ENCODE data around the gene SLC4A1AP. TPM values are rescaled to one million over a fixed set of nuclear protein-coding genes. Genes with fewer than 3 reads are reported as not detected.

SLC4A1AP gene
- total RNA-seq, 1 experiment from 2014 or later: 19.8 TPM

DNA sequence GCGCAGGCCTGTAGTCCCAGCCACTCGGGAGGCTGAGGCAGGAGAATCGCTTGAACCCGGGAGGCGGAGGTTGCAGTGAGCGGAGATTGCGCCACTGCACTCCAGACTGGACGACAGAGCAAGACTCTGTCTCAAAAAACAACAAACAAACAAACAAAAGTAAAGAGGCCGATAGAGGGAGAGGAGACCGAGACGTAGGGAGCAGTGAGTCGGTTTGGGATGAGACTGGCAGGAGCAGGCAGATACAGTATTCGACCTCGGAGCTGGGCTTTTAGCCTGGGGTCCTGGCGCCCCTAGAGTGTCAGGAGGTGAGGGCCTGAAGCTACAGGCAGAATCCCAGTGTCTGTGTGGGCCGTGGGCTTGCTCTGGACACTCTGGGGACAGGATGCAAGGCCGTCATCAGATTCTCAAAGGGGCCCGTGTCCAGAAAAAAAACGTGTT lies 51.2 kb downstream of the SLC4A1AP start:
- Histone ChIP-seq H3K27me3 (ENCODE audit: insufficient read depth, low read length) (no peaks in the 10 kb centered on the region), H3K79me2 (ENCODE audit: insufficient read depth, low read length) (no peaks in the 10 kb centered on the region), H3K36me3 (ENCODE audit: control insufficient read depth in 1 of 2, insufficient read depth in 2 of 2, low read length in 2 of 2) (no peaks in the 10 kb centered on the region), H3K9ac (ENCODE audit: low read length) (peak overlapping the region; percentile 69), H3K9me2 (ENCODE audit: insufficient read depth) (no peaks in the 10 kb centered on the region), H3K27ac (ENCODE audit: low read depth, low read length) (peak overlapping the region; percentile 45), H3K9me3 (ENCODE audit: control insufficient read depth in 1 of 2, insufficient read depth in 1 of 2, low read depth in 1 of 2, low read length in 2 of 2) (no peaks in the 10 kb centered on the region), H3K4me1 (ENCODE audit: control insufficient read depth in 1 of 2, insufficient read depth in 2 of 2, low read length in 2 of 2) (peaks cover 15 to 54% of the 10 kb centered on the region in 2 experiments), H3K4me3 (replicated peaks in 1 of 2; ENCODE audit: low read depth in 1 of 2, low read length in 2 of 2) (peak overlapping the region; percentile 42 to 58), H4K20me1 (ENCODE audit: insufficient read depth) (no peaks in the 10 kb centered on the region), H3K4me2 (ENCODE audit: low read length) (peak overlapping the region; percentile 80), H2AFZ (ENCODE audit: low read depth, low read length, poor library complexity, severe bottlenecking) (no peak overlapping the region)
- no peak for TF ChIP-seq CEBPB (IDR thresholded peaks at IDR 0.05; ENCODE audit: low read depth)
- TF ChIP-seq, protein P1, sequence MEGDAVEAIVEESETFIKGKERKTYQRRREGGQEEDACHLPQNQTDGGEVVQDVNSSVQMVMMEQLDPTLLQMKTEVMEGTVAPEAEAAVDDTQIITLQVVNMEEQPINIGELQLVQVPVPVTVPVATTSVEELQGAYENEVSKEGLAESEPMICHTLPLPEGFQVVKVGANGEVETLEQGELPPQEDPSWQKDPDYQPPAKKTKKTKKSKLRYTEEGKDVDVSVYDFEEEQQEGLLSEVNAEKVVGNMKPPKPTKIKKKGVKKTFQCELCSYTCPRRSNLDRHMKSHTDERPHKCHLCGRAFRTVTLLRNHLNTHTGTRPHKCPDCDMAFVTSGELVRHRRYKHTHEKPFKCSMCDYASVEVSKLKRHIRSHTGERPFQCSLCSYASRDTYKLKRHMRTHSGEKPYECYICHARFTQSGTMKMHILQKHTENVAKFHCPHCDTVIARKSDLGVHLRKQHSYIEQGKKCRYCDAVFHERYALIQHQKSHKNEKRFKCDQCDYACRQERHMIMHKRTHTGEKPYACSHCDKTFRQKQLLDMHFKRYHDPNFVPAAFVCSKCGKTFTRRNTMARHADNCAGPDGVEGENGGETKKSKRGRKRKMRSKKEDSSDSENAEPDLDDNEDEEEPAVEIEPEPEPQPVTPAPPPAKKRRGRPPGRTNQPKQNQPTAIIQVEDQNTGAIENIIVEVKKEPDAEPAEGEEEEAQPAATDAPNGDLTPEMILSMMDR (IDR thresholded peaks at IDR 0.05 in 2 of 3, conservative IDR thresholded peaks at IDR 0.05 in 1 of 3; ENCODE audit: borderline replicate concordance in 1 of 3, insufficient read depth in 1 of 3, low read depth in 2 of 3, low read length in 2 of 3): no peak
- no peak for TF ChIP-seq SRF (IDR thresholded peaks at IDR 0.05; ENCODE audit: low read depth)
- TF ChIP-seq ELF1 (IDR thresholded peaks at IDR 0.05; ENCODE audit: borderline replicate concordance, low read depth): no peak
- TF ChIP-seq REST (IDR thresholded peaks at IDR 0.05; ENCODE audit: low read depth): no peak
- no peak for TF ChIP-seq CBX3 (IDR thresholded peaks at IDR 0.05; ENCODE audit: low read depth)
- TF ChIP-seq ZNF274 (IDR thresholded peaks at IDR 0.05; ENCODE audit: low read depth, low read length): no peak
- no peak for TF ChIP-seq YY1 (IDR thresholded peaks at IDR 0.05; ENCODE audit: extremely low read depth, insufficient replicate concordance, low read depth, low read length)
- no peak for TF ChIP-seq POLR2AphosphoS5 (IDR thresholded peaks at IDR 0.05; ENCODE audit: low read depth, low read length)
- TF ChIP-seq, protein P2, sequence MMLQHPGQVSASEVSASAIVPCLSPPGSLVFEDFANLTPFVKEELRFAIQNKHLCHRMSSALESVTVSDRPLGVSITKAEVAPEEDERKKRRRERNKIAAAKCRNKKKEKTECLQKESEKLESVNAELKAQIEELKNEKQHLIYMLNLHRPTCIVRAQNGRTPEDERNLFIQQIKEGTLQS (IDR thresholded peaks at IDR 0.05): no peak
- TF ChIP-seq JUND (IDR thresholded peaks at IDR 0.05): no peak
- TF ChIP-seq ZFX (IDR thresholded peaks at IDR 0.05): no peak
- TF ChIP-seq EGR1 (IDR thresholded peaks at IDR 0.05; ENCODE audit: low read depth): no peak
- TF ChIP-seq, protein P3, sequence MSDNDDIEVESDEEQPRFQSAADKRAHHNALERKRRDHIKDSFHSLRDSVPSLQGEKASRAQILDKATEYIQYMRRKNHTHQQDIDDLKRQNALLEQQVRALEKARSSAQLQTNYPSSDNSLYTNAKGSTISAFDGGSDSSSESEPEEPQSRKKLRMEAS (IDR thresholded peaks at IDR 0.05): no peak
- TF ChIP-seq TCF7L2 (IDR thresholded peaks at IDR 0.05; ENCODE audit: borderline replicate concordance, extremely low read depth, insufficient read depth, insufficient read length): no peak
- TF ChIP-seq EZH2 (IDR thresholded peaks at IDR 0.05): no peak
- TF ChIP-seq, protein P4, sequence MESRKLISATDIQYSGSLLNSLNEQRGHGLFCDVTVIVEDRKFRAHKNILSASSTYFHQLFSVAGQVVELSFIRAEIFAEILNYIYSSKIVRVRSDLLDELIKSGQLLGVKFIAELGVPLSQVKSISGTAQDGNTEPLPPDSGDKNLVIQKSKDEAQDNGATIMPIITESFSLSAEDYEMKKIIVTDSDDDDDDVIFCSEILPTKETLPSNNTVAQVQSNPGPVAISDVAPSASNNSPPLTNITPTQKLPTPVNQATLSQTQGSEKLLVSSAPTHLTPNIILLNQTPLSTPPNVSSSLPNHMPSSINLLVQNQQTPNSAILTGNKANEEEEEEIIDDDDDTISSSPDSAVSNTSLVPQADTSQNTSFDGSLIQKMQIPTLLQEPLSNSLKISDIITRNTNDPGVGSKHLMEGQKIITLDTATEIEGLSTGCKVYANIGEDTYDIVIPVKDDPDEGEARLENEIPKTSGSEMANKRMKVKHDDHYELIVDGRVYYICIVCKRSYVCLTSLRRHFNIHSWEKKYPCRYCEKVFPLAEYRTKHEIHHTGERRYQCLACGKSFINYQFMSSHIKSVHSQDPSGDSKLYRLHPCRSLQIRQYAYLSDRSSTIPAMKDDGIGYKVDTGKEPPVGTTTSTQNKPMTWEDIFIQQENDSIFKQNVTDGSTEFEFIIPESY (IDR thresholded peaks at IDR 0.05; ENCODE audit: extremely low read depth, insufficient replicate concordance, low read length): no peak
- TF ChIP-seq EZH2phosphoT487 (IDR thresholded peaks at IDR 0.05; ENCODE audit: borderline replicate concordance): no peak
- no peak for TF ChIP-seq SIN3A (IDR thresholded peaks at IDR 0.05; ENCODE audit: low read depth)
- TF ChIP-seq POLR2A (IDR thresholded peaks at IDR 0.05; ENCODE audit: borderline replicate concordance, extremely low read depth, insufficient read depth, insufficient read length): no peak
- POLR2A ChIA-PET: interaction anchor here (0.9 kb wide), 1 partner anchor 9 kb away, joined by 3 read pairs; no protein-coding TSS in a partner anchor
- peak; percentile 3 for ATAC-seq
- RAD21 ChIA-PET (ENCODE audit: low non-redundant PET in 1 of 2, low total read pairs in 2 of 2, uncharacterized antibody in 2 of 2, unreplicated experiment in 2 of 2): no interaction called here
- CTCF ChIA-PET: interaction anchor here (1.0 kb wide), 1 partner anchor 11 kb away, joined by 3 read pairs; no protein-coding TSS in a partner anchor
- BruUV-seq (replicated peaks): no TSS peak
- DNase-seq (ENCODE audit: low read depth, low spot score): no peak
- intact Hi-C loops (cut with micrococcal nuclease): no loop called here

Data from HCT116 (cell line).